Measurements from ENCODE around the gene PRKAG2.

PRKAG2 gene

DNA sequence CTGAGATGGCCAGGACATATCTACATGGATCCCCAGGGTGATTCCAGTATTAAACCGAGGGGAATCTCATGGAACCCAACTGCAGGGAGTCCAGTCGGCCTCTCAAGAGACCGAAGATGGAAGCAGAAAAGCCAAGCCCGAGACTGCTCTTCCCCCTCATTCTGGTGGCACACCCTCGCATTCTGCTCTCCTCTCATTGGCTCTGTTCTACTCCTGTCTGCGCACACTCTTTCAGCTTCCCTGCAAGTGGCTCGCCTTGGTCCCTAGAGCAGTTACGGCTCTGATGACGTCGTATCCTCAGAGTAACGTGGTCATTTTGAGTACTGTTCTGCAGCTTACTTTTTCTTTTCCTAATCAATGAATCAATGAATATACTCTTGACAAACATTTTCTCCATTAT lies 284.6 kb downstream of the PRKAG2 start:
- H3K9ac ChIP-seq (ENCODE audit: insufficient read length), result no peak overlapping the region
- TF ChIP-seq FOXP2 (optimal IDR thresholded peaks at IDR 0.05; ENCODE audit: control extremely low read depth, extremely low read length, insufficient read depth), result no peak
- TF ChIP-seq POLR2AphosphoS5 (IDR thresholded peaks at IDR 0.05; ENCODE audit: borderline replicate concordance, low read depth, low read length), result no peak
- no peak for TF ChIP-seq EZH2 (IDR thresholded peaks at IDR 0.05)

DNA sequence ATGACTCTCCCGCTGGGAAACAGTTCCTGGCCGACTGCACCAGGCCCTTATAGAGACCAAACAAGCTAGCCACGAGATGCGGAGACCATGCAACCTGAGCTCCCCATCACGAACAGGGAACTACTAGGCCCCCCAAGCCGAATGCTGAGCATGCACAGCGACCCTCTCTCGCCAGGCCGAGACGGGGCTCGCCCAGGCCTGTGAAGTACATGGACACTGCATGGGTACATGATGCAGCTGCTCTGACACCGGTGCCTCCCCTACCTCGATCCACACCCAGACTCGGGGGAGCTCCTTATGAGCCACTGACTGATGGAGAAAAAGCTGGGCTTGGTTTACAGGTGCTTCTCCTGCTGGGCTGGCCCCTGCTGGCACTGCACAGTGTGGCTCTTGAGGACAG lies 285.0 kb downstream of the PRKAG2 start:
- no peak overlapping the region for H3K9ac ChIP-seq (ENCODE audit: insufficient read length)
- no peak for DNase-seq (ENCODE audit: low read depth, low spot score)
- TF ChIP-seq EZH2 (IDR thresholded peaks at IDR 0.05), result no peak
- no peak for TF ChIP-seq POLR2AphosphoS5 (IDR thresholded peaks at IDR 0.05; ENCODE audit: borderline replicate concordance, low read depth, low read length)
- TF ChIP-seq FOXP2 (optimal IDR thresholded peaks at IDR 0.05; ENCODE audit: control extremely low read depth, extremely low read length, insufficient read depth), result no peak
- no peak overlapping the region for H3K4me3 ChIP-seq
- no peak overlapping the region for H3K27ac ChIP-seq
- H3K9me3 ChIP-seq (ENCODE audit: low read depth, low read length), result no peaks in the 10 kb centered on the region
- no peaks in the 10 kb centered on the region for H3K36me3 ChIP-seq (ENCODE audit: insufficient read depth, low read length)

More for the DNA sequence above, 284.6 kb downstream of the PRKAG2 start:
- H3K9me3 ChIP-seq (ENCODE audit: low read depth, low read length), result no peaks in the 10 kb centered on the region
- H3K27ac ChIP-seq, result no peak overlapping the region
- H3K36me3 ChIP-seq (ENCODE audit: insufficient read depth, low read length), result no peaks in the 10 kb centered on the region
- H3K4me3 ChIP-seq, result no peak overlapping the region
- no peak for DNase-seq (ENCODE audit: low read depth, low spot score)

DNA sequence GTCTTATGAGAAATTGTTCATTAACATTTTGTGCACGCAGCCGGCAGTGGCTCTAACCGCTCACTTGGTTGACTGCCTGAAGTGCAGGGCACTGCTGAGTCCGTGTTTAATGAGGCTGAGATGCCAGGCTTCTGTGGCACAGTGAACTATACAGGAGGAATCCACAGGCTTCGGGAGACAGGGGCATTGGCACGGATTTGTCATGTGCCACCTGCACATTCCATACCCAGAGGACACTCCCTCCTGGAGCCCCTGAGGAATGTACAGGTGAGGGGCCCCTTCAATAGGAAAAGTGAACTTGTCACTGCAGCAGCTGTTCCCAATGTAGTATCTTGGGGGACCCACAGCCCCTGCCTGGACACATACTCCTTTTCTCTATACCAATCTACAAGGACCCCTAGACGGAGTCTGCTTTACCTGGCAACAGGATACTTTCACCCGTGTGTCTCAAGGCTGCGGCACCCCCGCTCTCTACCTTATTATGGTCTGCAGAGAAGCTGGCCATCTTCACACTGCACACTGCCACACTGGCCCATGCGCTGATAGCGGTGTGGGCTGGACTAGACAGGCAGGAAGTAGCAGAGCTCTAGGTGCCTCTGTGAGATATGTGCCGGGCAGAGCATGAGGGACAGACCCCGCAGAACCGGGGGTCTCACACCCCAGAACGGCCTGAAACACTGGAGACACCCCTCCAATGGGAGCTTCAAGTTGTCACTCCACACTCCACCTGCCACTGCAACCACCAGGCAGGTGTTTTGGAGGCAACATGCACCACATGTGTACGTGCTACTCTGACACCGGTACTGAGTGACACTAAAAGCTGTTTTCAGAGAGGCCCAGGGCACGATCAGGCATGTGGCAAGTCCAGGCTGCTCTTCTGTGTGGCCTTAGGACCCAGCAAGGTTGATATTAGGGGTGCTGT lies 285.8 kb downstream of the PRKAG2 start:
- H3K36me3 ChIP-seq (ENCODE audit: insufficient read depth, low read length), result no peaks in the 10 kb centered on the region
- no peak for DNase-seq (ENCODE audit: low read depth, low spot score)
- no peak overlapping the region for H3K4me3 ChIP-seq
- H3K9ac ChIP-seq (ENCODE audit: insufficient read length), result no peak overlapping the region
- TF ChIP-seq EZH2 (IDR thresholded peaks at IDR 0.05) (no peak), FOXP2 (optimal IDR thresholded peaks at IDR 0.05; ENCODE audit: control extremely low read depth, extremely low read length, insufficient read depth) (no peak), POLR2AphosphoS5 (IDR thresholded peaks at IDR 0.05; ENCODE audit: borderline replicate concordance, low read depth, low read length) (no peak)
- no peaks in the 10 kb centered on the region for H3K9me3 ChIP-seq (ENCODE audit: low read depth, low read length)
- no peak overlapping the region for H3K27ac ChIP-seq

DNA sequence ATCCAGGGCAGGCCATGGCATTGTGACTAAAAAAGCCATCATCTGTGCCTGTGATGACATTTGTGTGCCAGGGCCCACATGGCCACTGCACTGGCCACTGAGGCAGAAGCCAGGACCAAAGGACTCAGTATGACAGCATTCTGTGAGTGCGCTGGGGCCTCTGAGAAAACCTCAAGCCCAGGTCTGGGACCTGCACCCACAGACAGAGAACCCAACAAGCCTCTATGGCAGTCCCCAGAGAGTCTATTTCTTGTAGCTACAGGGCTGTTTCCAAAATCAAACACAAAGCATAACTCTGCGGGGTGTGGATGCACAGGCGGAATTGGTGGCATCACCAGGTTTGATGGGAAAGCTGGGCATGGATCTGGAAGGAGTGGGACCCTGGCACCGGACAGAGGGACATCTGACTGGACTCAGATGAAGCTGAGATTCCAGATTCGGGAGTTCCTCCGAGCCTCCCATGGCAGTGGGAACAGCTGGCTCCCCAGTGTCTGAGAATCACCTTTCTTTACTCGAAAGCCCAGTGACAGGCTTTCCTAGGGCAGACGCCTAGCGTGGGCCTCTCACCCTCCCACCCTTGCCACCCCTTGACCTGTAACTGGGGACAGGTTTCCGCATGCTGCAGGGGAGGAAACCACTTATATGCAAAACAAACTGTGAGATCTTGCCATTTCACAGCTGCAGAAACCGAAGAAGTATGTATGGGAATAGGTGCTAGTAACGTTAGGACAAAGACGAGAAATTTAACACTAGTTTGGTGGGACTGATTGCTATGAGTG lies 286.7 kb downstream of the PRKAG2 start:
- no peak for DNase-seq (ENCODE audit: low read depth, low spot score)
- Histone ChIP-seq H3K4me3 (no peak overlapping the region), H3K36me3 (ENCODE audit: insufficient read depth, low read length) (no peaks in the 10 kb centered on the region), H3K9me3 (ENCODE audit: low read depth, low read length) (no peaks in the 10 kb centered on the region), H3K9ac (ENCODE audit: insufficient read length) (no peak overlapping the region), H3K27ac (no peak overlapping the region)
- TF ChIP-seq EZH2 (IDR thresholded peaks at IDR 0.05), result no peak
- TF ChIP-seq FOXP2 (optimal IDR thresholded peaks at IDR 0.05; ENCODE audit: control extremely low read depth, extremely low read length, insufficient read depth), result no peak

DNA sequence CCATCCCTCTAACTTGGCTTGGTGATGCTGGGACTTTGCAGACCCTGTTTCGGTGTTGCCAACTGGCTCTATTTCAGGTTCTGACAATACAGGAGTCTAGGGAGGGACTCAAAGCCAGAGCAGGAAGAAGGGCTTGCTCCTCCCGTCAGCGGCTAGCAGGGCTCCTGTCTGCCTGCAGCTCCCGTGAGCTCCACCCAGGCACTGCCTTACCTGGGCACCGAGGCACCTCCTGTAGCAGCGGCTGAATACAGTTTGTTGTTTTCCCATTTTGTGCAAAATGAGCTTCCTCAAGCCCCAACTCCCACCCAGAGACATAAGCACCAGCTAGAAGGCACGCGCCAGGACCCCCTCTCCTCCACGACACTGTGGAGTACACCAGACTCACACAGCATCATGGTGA lies 287.9 kb downstream of the PRKAG2 start:
- H3K4me3 ChIP-seq, result no peak overlapping the region
- H3K36me3 ChIP-seq (ENCODE audit: insufficient read depth, low read length), result no peaks in the 10 kb centered on the region
- H3K9me3 ChIP-seq (ENCODE audit: low read depth, low read length), result no peaks in the 10 kb centered on the region
- H3K9ac ChIP-seq (ENCODE audit: insufficient read length), result no peak overlapping the region
- no peak for DNase-seq (ENCODE audit: low read depth, low spot score)
- no peak overlapping the region for H3K27ac ChIP-seq
- no peak for TF ChIP-seq FOXP2 (optimal IDR thresholded peaks at IDR 0.05; ENCODE audit: control extremely low read depth, extremely low read length, insufficient read depth)
- no peak for TF ChIP-seq POLR2AphosphoS5 (IDR thresholded peaks at IDR 0.05; ENCODE audit: borderline replicate concordance, low read depth, low read length)
- no peak for TF ChIP-seq EZH2 (IDR thresholded peaks at IDR 0.05)

DNA sequence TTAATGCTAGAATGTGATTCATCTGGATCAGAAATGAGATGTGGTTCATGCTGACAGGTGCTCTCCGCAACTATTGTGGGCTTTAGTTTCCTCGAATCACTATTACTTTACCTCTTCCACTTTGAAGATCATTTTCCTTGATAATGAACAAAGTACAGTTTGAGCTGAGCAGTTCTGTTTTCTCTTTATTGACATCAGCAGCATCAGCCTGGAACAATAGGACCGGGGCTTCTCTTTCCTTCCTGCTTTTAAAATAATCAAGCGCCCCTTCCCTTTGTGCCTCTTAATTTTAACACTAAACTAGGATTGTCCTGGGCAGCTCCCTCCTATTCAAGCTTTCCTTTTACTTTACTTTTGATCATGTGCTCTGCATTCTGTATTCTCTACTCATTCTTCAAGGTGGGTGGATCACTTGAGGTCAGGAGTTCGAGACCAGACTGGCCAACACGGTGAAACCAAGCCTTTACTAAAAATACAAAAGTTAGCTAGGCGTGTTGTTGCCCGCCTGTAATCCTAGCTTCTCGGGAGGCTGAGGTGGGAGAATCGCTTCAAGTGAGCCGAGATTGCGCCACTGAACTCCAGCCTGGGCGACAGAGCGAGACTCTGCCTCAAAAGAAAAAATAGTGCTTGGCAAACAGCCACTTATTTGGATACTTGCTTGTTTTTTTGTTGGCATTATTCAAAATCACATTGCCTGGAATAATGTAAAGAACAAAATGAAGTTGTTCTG lies 290.2 kb downstream of the PRKAG2 start:
- Histone ChIP-seq H3K27ac (no peak overlapping the region), H3K9me3 (ENCODE audit: low read depth, low read length) (no peaks in the 10 kb centered on the region), H3K9ac (ENCODE audit: insufficient read length) (no peak overlapping the region), H3K4me3 (no peak overlapping the region), H3K36me3 (ENCODE audit: insufficient read depth, low read length) (no peaks in the 10 kb centered on the region)
- TF ChIP-seq FOXP2 (optimal IDR thresholded peaks at IDR 0.05; ENCODE audit: control extremely low read depth, extremely low read length, insufficient read depth), result no peak
- no peak for TF ChIP-seq POLR2AphosphoS5 (IDR thresholded peaks at IDR 0.05; ENCODE audit: borderline replicate concordance, low read depth, low read length)
- no peak for TF ChIP-seq EZH2 (IDR thresholded peaks at IDR 0.05)
- DNase-seq (ENCODE audit: low read depth, low spot score), result no peak

DNA sequence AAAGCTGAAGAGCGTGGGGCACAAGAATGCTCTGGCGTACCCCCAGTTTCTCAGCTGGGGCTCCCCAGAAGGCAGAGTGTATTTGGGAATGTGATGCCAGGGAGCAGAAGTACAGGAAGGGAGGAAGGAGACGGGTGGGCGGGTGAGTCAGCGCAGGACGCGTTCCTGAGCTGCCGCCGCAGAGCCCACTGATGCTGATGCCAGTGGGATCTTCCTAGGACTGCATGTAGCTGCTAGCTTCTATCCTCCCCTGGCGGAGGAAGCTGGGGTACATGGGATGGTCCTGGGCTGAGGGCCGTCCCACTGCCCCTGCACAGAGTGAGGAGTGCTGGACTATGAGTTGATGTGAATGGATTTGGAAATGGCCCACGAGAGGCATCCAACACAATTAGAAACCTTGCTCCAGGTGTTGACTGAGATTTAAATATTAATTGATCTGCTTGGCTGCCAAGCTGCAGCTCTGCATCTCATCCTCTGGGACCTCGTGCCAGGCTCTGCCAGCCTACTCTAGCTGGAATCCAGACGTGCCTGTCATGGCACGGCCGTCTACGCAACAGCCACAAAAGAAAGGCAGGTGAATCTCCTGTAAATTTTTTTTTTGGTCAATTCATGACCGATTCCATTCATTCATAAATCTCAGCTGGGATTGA lies 291.0 kb downstream of the PRKAG2 start:
- no peaks in the 10 kb centered on the region for H3K36me3 ChIP-seq (ENCODE audit: insufficient read depth, low read length)
- no peak overlapping the region for H3K4me3 ChIP-seq
- no peaks in the 10 kb centered on the region for H3K9me3 ChIP-seq (ENCODE audit: low read depth, low read length)
- no peak for DNase-seq (ENCODE audit: low read depth, low spot score)
- no peak overlapping the region for H3K9ac ChIP-seq (ENCODE audit: insufficient read length)
- H3K27ac ChIP-seq, result no peak overlapping the region
- TF ChIP-seq FOXP2 (optimal IDR thresholded peaks at IDR 0.05; ENCODE audit: control extremely low read depth, extremely low read length, insufficient read depth), result no peak
- no peak for TF ChIP-seq EZH2 (IDR thresholded peaks at IDR 0.05)
- TF ChIP-seq POLR2AphosphoS5 (IDR thresholded peaks at IDR 0.05; ENCODE audit: borderline replicate concordance, low read depth, low read length), result no peak

Measured in SK-N-MC (cell line).